HG02884 (cell line): Measurements from ENCODE around the gene MYO3B.

ENCODE experiments used
- ATAC-seq: cut with Tn5 transposase; IDR thresholded peaks from one replicate; pipeline ENCODE4 v1.9.1; 2021; ENCODE audit warnings: mild to moderate bottlenecking, moderate library complexity; ENCODE audit not compliant: unreplicated experiment

Gene MYO3B

DNA sequence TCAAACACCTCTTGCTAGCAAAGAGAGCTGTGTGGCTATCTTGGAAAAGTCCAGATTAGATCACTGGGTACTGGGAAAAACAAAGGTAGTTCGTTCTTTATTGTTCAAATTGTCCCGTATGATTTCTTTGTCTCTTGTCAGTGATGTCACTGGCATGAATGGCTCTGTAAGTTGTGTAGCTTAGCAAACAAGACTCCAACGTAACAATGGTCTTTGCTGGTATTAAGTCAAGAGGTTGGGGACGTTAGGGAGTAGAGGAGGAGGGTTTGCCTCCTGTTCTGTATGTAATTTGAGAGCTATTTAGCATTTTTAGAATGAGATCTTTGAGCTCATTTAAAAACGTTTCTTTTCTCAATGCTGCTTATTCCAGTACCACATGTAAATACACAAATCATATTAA is 320.7 kb downstream of the MYO3B start:
- ATAC-seq, result no peak

DNA sequence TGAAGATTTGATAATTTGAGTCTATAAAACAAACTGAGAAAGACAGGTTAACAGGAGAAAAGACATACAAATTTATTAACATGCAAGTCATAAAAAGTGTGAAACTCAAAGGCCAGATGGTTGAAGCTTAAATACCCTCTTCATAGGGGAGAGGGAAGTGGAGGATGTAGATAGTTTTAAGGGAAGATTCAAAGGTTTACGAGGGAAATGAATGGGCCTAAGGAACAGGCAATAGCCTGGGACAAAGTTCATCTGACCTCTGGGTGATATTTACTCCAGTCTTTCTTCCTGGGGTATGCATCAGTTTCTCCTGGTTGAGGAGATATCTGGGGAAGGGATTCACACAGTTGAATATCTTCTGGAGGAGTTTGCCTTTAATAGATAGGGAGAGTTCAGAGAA is 322.2 kb downstream of the MYO3B start:
- ATAC-seq, result no peak

DNA sequence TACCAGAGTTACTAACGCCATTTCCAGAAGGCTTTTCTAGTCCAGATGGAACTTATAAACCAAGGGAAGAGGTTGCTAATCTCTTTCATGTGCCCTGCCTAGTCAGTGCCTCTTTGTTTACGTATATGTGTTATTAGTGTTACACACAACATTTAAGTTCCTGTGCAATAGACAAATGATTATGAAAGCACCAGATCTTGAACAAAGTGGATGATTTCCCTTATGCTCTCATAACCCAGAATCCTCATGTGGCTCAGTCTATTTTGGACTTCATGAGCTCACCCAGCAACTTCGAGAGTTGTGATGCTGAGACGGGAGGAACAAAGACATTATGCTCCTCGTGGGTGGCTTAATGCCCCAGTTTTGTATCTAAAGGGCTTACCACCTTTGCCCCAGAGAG is 322.8 kb downstream of the MYO3B start:
- ATAC-seq, result no peak

DNA sequence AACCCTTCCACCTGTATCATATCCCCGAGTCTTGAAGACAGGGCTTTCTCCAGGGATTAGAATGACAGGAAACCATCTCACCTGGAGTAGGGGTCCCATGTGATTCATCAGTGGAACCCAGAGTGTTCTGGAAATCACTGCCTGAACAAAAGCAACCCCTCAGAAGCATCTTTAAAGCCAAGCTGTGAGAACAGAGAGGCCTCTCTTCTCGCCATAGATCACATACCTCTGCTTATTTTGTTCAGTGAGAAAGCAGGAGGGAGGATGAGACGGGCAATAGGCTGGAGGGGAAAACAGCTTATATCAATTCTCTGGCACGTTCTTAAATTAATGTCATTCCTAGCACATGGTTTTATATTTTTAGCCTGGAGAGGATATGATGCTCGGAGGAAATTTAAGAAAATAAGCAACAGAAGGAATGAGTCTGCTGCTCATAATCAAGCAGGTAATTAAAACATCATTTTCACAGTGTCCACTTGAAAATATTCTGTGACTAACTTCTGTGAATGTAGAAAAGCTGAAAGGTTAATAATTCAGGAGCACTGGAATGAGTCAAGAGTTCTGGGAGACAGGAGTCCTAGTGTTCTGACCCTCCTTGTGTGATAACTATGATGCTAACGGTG is 323.6 kb downstream of the MYO3B start:
- no peak for ATAC-seq

DNA sequence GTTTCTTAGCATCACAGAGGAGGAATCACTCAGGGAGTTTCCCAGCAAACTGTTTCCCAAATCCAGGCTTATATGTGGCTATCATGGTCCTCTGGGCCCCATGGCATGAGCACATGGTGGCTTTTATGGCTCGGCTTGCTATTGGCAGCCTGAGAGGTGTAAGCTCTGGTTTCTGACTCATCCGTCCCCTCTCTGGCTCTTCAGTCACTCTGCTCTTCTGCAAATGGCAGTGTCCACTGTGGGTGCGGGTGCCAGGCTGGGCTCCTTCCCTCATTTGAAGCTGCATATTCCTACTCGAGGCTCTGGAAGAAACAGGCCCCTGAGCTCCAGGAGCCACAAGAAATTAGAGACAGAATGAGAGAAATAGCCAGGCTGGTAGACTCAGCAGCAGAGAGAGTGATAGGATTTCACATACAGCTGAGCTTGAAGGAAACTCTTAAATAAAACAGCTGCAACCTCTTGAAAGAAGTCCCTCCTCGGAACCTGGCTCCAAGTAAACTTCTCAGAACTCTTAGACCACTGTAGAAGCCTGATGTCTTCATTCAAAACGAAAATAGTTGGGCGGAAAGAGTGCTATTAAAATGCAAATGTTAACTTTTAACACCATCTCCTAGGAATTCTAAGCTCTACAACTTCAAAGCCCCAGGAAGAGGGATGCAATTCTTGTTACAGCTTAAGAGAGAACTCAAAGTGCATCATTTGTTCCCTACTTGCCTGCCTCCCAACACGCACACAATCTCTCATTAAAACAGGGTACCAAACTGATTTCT is 324.6 kb downstream of the MYO3B start:
- no peak for ATAC-seq

DNA sequence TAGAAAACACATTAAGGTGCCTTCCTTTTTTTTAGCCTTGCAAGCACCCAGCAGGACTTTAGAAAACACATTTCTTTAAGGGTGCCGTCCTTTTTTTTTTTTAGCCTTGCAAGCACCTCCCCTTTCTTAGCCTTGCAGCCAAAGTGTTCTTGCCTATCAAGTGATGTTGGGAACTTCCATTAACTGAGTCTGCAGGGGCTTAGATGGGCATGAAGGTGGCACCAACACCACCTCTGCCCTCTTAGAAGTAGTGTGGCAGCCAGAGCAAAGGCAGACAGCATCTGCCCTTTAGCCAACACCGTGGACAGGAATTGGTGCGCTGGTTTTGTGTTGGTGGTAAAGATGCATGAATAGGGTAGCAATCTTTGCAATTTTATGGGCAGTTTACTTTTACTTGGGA is 325.6 kb downstream of the MYO3B start:
- ATAC-seq, result no peak

DNA sequence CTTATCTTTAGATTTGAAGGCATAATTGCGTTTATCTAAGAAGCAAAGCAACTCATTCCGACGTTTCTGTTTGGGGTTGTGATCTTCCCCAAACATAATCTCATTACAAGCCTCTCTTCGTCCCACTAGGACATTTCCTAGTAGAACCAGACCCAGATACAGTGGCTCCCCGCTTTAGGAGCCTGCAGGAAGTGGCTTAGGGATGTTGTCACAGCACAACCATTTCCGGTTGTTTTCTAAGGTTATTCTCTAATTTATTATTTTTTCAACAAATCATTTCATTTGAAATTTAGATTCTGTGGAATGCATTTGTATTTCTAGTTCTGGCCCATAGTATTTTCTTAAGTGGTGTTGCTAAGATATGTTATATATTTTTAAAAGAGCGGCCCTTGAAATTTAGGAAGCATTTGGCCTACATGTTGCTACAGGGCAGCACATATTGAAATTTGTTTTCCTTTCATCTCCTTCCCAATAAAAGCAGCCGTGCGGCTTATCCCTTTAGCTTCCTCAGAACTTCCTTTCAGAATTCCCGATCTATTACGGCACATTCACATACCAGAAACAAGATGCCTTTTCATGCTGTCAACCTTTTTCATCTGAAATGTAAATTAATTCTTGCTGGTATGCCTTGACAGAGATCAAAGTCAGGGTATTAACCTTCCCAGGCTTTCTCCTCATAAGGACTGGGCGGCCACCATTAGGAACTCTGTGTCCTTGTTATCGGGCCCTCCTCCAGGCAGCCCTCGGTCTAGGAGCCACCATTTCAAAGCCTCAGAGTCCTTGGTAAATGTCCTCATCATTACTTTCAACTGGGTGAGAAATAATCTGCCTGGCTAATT is 326.2 kb downstream of the MYO3B start:
- no peak for ATAC-seq

DNA sequence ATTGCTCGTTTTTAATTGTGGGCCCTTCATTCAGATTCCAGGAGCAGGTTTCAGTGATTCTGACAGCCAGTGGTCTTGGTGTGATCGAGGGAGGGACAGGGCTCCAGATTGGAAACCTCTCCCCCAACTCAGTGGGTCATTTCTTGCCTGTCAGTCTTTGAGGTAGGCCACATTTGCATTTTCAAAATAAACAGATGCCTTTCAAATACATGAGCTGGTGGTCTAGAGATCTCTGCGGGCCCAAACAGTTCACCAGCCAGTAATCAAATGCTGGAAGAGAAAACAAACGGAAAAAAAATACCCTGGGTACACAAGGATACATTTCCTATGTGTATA is 326.8 kb downstream of the MYO3B start:
- no peak for ATAC-seq

DNA sequence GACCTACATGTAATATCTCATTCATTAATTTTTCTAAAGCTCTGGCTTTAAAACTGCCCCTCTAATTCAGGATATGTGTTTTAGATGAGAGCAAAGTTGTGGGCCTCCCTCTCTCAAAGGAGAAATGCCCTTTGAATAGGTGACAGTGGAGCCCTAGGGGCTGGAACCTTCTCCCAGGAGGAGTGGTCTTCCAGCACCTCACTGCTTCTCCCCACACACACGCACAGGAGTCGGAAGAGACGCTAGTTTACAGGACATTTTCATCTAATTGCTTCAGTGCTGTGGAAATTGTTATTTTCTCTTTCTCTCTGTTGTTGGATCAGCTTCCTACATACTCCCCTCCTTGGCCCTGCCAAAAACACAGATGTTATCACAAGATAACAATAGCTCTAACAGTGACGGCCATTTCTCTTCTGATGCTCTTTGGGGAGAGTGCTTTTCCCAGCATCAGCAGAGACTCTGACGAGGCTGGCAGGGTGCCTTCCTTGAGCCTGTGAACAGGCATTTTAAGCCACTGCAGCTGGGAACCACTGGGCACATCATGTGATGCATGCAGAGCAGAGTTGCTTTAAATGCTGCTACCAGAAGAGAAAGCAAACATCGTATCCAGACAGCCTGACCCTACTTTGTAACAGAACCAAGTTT is 327.8 kb downstream of the MYO3B start:
- no peak for ATAC-seq

DNA sequence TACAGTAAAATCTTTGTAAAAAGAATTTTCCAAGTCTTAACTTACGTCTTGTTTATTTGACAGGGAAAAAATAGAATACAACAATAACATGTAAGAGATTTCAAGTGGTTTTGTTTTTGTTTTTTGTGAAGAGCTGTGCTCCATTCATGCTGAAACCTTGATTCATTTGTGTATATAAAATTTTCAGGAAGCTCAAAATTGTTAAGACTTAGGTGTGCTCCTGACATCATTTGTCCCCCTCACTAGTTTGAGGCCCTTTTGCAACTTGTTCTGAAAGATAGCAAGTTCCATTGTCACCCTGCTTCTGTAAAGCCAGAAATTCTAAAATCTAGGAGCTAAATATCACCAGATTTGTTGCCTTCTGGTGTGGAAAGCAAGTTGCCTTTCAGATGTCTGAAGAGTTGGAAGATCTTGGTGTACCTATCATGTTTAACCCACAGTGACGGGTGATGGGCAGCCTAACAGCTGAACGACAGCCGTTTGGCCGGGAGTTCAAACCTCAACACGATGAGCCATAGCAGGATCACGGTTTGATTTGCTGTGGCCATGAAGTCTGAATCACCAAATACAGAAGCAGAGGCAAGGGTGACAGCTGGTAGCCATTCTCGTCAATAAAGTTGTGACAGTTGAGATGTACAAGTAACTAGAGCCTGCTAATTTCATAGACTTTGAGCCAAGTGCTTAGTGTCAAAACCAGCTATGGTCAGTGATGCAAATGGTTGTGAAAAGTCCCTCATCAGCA is 331.7 kb downstream of the MYO3B start:
- no peak for ATAC-seq

DNA sequence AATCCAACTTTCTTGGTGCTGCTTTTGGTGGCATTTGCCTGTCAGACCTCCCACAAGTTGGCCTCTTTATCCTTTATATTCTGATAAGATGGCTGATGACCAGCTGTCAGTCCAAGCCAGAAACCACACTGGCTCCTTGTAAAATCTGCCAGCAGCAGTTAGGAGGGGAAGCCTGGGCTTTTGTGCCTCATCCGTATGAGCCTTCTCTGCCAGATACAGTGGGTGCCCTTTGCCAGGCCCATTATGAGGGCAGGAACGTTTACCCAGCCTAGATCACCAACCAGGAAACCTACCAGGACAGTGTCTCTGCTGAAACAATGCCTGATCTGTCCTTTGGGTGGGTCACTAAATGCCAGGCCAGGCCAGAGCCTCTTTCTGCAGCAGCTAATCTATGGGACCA is 334.3 kb downstream of the MYO3B start:
- ATAC-seq, result no peak

DNA sequence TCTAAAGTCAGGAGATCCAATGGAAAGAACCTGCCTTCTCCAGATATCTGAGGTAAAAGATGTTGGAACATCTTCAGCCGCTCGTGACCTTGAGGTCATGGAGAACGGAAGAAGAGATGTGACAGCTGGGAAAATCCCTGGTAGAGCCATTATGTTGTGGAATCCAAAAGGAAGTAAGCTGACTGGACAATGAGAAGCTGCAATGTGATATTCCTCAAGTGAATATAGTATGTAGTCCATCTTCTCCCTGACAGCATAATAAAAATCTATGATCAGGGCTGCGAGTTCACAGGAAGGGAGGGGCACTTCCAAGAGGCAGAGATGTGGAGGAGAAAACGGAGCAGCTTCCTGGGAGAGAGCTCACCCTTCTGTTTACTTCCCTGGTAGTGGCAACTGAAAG is 336.2 kb downstream of the MYO3B start:
- no peak for ATAC-seq

DNA sequence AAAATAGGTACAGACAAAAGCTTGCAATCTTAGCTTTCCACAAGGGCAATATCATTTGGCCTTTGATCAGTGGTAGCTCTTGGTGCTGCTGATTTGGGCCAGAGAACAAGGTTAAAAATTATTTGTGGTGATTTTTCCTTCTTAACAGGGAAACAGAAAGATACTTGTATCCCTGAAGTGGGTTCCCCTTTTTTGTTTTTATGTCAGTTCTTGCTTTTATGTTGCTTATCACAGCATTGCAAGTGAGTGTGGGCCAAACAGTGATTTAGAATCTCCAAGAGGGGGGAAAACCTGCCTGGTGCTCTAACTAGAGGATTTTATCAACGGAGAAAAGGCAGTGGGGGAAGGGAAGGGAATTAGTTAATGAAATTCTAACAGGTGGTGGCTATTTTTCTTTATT is 339.6 kb downstream of the MYO3B start:
- no peak for ATAC-seq

DNA sequence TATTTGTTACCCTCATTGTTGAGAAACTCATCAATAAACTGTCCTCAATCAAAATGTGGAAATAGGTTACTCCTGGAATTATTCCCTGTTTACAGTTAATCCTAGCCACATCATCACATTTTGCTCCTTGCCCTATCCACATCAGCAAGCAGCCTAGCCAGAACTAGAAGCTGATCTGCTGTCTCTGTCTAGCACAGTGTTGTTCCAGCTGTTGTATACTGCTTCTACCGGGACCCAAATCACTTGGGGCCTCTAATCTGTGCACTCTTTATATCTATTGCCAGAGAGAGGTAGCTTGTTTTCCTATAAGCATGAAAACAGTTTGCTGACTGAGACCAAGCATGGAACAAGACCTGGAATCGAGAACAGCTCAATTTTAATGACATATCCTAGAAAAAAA is 341.0 kb downstream of the MYO3B start:
- no peak for ATAC-seq

DNA sequence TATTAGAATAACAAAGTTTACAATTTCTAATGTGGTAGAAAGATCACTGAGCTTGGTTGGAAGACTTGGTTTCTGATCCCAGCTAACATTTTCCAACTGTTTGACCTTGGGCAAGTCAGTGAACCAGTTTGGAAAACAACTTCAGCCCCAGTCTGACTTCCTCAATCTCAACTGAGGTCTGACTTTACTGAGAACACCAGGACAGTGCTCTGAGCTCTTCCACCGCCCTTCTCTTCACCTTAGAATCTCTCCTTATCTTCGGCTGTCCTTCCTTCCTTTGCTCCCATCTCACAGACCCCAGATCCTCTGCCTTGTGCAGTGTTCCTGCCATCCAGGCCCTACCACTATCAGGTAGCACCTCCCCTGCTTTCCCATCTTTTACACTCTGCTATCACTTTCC is 343.4 kb downstream of the MYO3B start:
- ATAC-seq, result no peak

DNA sequence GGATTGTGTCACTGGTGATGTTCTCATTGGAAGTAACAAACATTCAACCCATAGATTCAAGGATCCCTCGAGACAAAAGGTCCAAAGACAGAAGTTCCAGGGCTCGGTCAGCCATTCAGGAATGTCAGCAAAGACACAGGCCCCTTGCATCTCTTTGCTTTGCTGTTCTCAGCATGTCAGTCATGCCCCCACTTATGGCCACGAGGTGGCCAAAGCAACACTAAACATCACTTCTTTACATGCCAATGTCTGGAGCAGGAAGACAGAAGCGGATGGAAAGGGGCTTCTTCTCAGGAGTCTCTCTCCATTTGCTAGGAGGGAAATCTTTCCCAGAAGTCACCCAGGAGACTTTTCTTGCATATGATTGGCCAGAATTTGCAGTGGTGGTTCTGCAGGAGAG is 345.6 kb downstream of the MYO3B start:
- no peak for ATAC-seq

DNA sequence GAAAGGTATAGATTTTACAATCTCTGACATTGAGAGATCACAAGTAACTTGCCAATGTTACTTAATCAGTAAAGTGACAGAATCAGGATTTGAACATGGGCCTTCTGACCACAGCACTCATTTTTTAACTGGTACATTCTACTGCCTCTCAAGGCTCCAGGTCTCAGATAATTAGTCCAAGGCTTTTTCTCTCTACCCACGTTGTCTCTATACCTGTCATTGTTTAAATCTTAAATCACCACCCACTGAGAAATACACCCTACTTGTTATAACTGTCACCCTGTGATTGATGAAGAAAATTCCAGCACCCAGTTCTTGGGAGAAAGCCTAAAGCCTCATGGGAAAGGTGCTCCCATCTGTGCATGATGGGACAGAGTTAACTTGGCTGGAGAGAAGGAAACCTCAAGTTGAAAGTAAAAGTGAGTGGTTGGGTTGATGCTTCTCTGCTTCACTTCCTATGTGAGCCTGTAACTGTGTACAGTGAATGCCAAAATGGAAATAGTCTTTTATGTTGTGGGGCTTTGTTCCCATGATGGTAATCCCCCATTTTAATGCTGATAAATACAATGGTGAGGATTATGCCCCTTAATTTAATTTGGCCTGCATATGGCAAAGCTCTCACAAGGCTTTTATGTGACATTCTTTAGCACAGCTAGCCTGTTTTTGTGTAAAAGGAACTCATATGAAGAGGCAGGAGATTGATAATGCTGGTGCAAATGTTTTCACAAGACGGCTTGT is 347.1 kb downstream of the MYO3B start:
- ATAC-seq, result peak; percentile 65

DNA sequence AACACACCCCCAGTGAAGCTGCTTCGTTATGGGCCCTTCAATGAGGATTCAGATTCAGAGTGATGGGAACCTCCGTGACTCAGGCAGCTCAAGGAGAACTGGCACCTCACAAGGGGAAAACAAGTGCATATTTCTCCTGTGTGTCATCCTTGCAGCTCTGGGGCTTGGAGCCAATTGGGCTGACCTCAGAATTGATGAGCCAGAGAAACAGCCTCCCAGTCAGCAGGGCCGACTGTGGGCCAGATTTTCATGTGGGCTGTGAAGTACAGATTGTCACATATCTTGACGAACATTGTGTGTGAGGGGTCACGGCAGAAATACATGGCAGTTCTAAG is 347.6 kb downstream of the MYO3B start:
- no peak for ATAC-seq

DNA sequence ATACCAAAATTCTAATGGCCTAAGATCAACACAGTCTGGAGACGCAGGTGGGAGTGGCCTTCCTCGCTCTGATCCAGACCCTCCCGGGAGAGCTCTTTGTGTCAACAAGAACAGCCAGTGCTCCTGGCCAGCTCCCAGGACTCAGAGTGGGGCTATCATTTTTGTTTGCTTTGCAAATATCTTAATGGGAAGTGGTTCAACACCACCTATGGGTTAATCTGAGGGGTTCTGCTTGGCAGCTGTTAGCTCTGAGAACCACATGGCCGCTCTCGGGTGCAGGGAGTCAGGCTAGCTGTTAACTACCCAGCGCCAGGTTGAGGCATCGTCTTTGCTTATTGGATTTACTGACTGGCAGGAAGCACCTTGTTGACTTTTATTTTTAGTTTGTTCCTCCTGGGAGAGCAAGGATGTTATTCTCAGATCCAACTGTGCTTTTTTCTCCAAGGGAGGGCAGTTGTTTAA is 352.4 kb downstream of the MYO3B start:
- ATAC-seq, result no peak
